SK-N-SH (cell line): ENCODE measurements around the gene DEAF1.

ENCODE experiments used
- GABPA ChIP-seq: IDR thresholded peaks from 2 replicates; pipeline ENCODE4 v1.4.0; 2012; ENCODE audit warnings: low read depth, mild to moderate bottlenecking
- MXI1 ChIP-seq: IDR thresholded peaks from 2 replicates; pipeline ENCODE4 v1.6.1; 2012; ENCODE audit warnings: mild to moderate bottlenecking, low read depth, low read length, improper control_type of control experiment
- POLR2AphosphoS5 ChIP-seq: IDR thresholded peaks from 2 replicates; pipeline ENCODE4 v1.6.1; 2012; ENCODE audit warnings: low read depth, low read length
- RAD21 ChIP-seq: IDR thresholded peaks from 2 replicates; pipeline ENCODE4 v1.6.1; 2012; ENCODE audit warnings: mild to moderate bottlenecking, low read length
- TCF12 ChIP-seq: IDR thresholded peaks from 2 replicates; pipeline ENCODE4 v1.4.0; 2012
- YY1 ChIP-seq: IDR thresholded peaks from 2 replicates; pipeline ENCODE4 v1.4.0; 2012; ENCODE audit warnings: low read depth, mild to moderate bottlenecking
- TF ChIP-seq, protein P1 (sequence below): fragments of 200-600 bp; sonication (generic); IDR thresholded peaks from 2 replicates; pipeline ENCODE4 v1.6.1; 2017; ENCODE audit warnings: antibody characterized with exemption, mild to moderate bottlenecking, moderate library complexity

DNA sequence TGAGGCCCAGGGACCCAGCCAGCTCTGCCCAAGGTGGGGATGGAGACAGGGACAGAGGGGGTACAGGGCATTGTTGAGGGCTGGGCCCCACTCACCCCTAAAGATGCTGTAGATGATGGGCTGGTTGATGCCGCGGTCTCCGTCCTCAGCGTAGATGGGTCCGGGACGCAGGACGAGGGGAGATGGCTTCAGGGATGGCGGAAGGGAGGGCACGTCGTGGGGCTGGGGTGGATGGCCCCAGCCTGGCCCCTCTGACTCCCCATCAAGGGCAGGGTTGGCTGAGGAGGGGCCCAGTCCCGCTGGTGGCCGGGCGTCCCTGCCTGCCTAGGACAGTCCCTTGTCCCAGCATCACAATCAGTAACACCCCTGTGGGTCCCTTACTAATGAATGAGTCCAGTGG lies 74.8 kb downstream of the DEAF1 start:
- TF ChIP-seq TCF12 (no peak), POLR2AphosphoS5 (no peak), RAD21 (no peak), YY1 (no peak), MXI1 (no peak), GABPA (no peak)
- TF ChIP-seq, protein P1, sequence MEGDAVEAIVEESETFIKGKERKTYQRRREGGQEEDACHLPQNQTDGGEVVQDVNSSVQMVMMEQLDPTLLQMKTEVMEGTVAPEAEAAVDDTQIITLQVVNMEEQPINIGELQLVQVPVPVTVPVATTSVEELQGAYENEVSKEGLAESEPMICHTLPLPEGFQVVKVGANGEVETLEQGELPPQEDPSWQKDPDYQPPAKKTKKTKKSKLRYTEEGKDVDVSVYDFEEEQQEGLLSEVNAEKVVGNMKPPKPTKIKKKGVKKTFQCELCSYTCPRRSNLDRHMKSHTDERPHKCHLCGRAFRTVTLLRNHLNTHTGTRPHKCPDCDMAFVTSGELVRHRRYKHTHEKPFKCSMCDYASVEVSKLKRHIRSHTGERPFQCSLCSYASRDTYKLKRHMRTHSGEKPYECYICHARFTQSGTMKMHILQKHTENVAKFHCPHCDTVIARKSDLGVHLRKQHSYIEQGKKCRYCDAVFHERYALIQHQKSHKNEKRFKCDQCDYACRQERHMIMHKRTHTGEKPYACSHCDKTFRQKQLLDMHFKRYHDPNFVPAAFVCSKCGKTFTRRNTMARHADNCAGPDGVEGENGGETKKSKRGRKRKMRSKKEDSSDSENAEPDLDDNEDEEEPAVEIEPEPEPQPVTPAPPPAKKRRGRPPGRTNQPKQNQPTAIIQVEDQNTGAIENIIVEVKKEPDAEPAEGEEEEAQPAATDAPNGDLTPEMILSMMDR = no peak
